ENCODE data around the gene ELAVL2. TPM values are rescaled to one million over a fixed set of nuclear protein-coding genes. Genes with fewer than 3 reads are reported as not detected.

The ELAVL2 gene
- total and polyA plus RNA-seq, 2 of the 4 experiments (the other 2 are of a cell fraction), result 0.36 TPM; not detected in 1

DNA sequence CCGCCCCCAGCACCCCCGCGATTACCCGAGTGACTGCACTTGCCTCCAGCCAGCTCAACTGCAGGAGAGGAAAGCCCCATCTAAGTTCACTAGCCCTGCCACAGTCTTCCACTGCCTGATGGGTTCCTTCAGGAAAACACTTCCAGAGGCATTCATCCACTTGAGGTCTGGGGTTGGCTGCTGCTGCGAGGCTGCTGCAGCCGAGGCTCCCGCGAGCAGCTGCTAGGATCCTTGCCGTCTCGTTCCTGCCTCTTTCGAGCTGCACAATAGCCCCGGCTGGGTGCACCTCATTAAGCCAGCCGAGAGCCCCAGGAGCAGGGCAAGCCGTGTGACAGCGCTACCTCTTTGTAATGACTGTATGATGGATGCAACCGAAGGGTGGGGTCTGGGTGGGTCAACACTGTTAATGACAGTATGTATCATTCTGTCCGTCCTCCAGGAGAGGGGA lies 24.2 kb upstream of the ELAVL2 start:
- no peak overlapping the region for H2AK5ac ChIP-seq (ENCODE audit: low read depth, low read length)
- no peaks in the 10 kb centered on the region for H3K36me3 ChIP-seq (ENCODE audit: control insufficient read depth, insufficient read depth, low read length)
- H3K14ac ChIP-seq (replicated peaks; ENCODE audit: low read depth, low read length), result no peak overlapping the region
- no peak overlapping the region for H4K8ac ChIP-seq (ENCODE audit: low read depth in 2 of 2, low read length in 2 of 2)
- H2BK120ac ChIP-seq (ENCODE audit: low read depth, low read length), result no peak overlapping the region
- no peaks in the 10 kb centered on the region for H3K9me1 ChIP-seq (ENCODE audit: insufficient read depth, low read length)
- H3K4me3 ChIP-seq (ENCODE audit: insufficient read depth, low read depth, low read length), result no peak overlapping the region
- no peaks in the 10 kb centered on the region for H3K27me3 ChIP-seq (ENCODE audit: control insufficient read depth, insufficient read depth, low read length)
- ChIA-PET POLR2A (ENCODE audit: unreplicated experiment) (no interaction called here), CTCF (no interaction called here)
- no peak overlapping the region for H3K27ac ChIP-seq (ENCODE audit: insufficient read depth, low read length)
- H2BK20ac ChIP-seq (ENCODE audit: low read depth, low read length), result no peak overlapping the region
- H4K5ac ChIP-seq (ENCODE audit: low read depth, low read length), result no peak overlapping the region
- intact Hi-C loops (cut with micrococcal nuclease) (no loop called here), dilution Hi-C loops (cut with HindIII; ENCODE audit: low sequenced_read_pairs, unreplicated experiment) (no loop called here), in situ Hi-C loops (cut with MboI; ENCODE audit: low sequenced_read_pairs) (no loop called here)
- DNase-seq (no peak), ATAC-seq (ENCODE audit: low read depth) (no peak)
- TF ChIP-seq RAD21 (IDR thresholded peaks at IDR 0.05; ENCODE audit: low read length), result no peak
- no peak for TF ChIP-seq SMC3 (IDR thresholded peaks at IDR 0.05; ENCODE audit: low read depth, low read length)
- TF ChIP-seq RFX5 (IDR thresholded peaks at IDR 0.05; ENCODE audit: low read depth, low read length), result no peak
- TF ChIP-seq MAFK (IDR thresholded peaks at IDR 0.05; ENCODE audit: low read depth, low read length), result no peak
- TF ChIP-seq POLR2A (IDR thresholded peaks at IDR 0.05; ENCODE audit: low read depth, low read length), result no peak
- TF ChIP-seq BHLHE40 (IDR thresholded peaks at IDR 0.05; ENCODE audit: low read depth, low read length), result no peak
- TF ChIP-seq, protein P1, sequence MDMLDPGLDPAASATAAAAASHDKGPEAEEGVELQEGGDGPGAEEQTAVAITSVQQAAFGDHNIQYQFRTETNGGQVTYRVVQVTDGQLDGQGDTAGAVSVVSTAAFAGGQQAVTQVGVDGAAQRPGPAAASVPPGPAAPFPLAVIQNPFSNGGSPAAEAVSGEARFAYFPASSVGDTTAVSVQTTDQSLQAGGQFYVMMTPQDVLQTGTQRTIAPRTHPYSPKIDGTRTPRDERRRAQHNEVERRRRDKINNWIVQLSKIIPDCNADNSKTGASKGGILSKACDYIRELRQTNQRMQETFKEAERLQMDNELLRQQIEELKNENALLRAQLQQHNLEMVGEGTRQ (IDR thresholded peaks at IDR 0.05; ENCODE audit: low read depth, low read length), result no peak
- no peak for TF ChIP-seq CHD1 (IDR thresholded peaks at IDR 0.05; ENCODE audit: low read depth, low read length)
- TF ChIP-seq NFE2L2 (IDR thresholded peaks at IDR 0.05; ENCODE audit: low read depth, low read length), result no peak
- no peak for TF ChIP-seq FOS (IDR thresholded peaks at IDR 0.05; ENCODE audit: low read depth, low read length)
- no peak for TF ChIP-seq RCOR1 (IDR thresholded peaks at IDR 0.05; ENCODE audit: insufficient replicate concordance, low read length)
- no peak for TF ChIP-seq MXI1 (IDR thresholded peaks at IDR 0.05; ENCODE audit: borderline replicate concordance, low read depth, low read length)
- TF ChIP-seq, protein P2, sequence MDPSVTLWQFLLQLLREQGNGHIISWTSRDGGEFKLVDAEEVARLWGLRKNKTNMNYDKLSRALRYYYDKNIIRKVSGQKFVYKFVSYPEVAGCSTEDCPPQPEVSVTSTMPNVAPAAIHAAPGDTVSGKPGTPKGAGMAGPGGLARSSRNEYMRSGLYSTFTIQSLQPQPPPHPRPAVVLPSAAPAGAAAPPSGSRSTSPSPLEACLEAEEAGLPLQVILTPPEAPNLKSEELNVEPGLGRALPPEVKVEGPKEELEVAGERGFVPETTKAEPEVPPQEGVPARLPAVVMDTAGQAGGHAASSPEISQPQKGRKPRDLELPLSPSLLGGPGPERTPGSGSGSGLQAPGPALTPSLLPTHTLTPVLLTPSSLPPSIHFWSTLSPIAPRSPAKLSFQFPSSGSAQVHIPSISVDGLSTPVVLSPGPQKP (IDR thresholded peaks at IDR 0.05; ENCODE audit: borderline replicate concordance, low read depth, low read length), result no peak
- no peak for TF ChIP-seq MAZ (IDR thresholded peaks at IDR 0.05; ENCODE audit: borderline replicate concordance, low read depth, low read length)
- no peak for TF ChIP-seq CEBPB (IDR thresholded peaks at IDR 0.05; ENCODE audit: low read depth, low read length)
- TF ChIP-seq, protein P3, sequence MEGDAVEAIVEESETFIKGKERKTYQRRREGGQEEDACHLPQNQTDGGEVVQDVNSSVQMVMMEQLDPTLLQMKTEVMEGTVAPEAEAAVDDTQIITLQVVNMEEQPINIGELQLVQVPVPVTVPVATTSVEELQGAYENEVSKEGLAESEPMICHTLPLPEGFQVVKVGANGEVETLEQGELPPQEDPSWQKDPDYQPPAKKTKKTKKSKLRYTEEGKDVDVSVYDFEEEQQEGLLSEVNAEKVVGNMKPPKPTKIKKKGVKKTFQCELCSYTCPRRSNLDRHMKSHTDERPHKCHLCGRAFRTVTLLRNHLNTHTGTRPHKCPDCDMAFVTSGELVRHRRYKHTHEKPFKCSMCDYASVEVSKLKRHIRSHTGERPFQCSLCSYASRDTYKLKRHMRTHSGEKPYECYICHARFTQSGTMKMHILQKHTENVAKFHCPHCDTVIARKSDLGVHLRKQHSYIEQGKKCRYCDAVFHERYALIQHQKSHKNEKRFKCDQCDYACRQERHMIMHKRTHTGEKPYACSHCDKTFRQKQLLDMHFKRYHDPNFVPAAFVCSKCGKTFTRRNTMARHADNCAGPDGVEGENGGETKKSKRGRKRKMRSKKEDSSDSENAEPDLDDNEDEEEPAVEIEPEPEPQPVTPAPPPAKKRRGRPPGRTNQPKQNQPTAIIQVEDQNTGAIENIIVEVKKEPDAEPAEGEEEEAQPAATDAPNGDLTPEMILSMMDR (conservative IDR thresholded peaks at IDR 0.05; ENCODE audit: low read depth, low read length), result no peak
- H2AK9ac ChIP-seq (replicated peaks; ENCODE audit: low read depth, low read length, poor library complexity), result no peak overlapping the region
- no peak overlapping the region for H3K23ac ChIP-seq (ENCODE audit: low read depth, low read length)
- H2BK5ac ChIP-seq (ENCODE audit: low read depth, low read length, poor library complexity, severe bottlenecking), result no peak overlapping the region
- no peaks in the 10 kb centered on the region for H3K4me1 ChIP-seq (ENCODE audit: control insufficient read depth, insufficient read depth, low read length)
- no peak overlapping the region for H2AFZ ChIP-seq (replicated peaks; ENCODE audit: low read length, poor library complexity)
- no peak overlapping the region for H2BK15ac ChIP-seq (ENCODE audit: low read depth, low read length)
- H3K4me2 ChIP-seq (ENCODE audit: low read depth, low read length), result no peak overlapping the region
- H3K4ac ChIP-seq (ENCODE audit: low read depth, low read length), result no peak overlapping the region
- WGBS, 2 experiments (ENCODE audit: extremely low coverage in 2 of 2, insufficient read length in 1 of 2), result 0% methylated on average over 3 of the region's 17 CpGs; no CpG with 5 or more reads in 1 of the 2 experiments
- no peak overlapping the region for H3K18ac ChIP-seq (ENCODE audit: low read depth, low read length)
- H3K79me1 ChIP-seq (ENCODE audit: low read depth in 1 of 2, low read length in 2 of 2), result no peaks in the 10 kb centered on the region
- BruUV-seq (replicated peaks), result no TSS peak
- no peak overlapping the region for H4K91ac ChIP-seq (ENCODE audit: insufficient read depth, low read depth, low read length)
- no peak overlapping the region for H3K9ac ChIP-seq (ENCODE audit: low read depth, low read length)
- no peaks in the 10 kb centered on the region for H3K9me3 ChIP-seq (ENCODE audit: control insufficient read depth, insufficient read depth, low read length)
- H3K56ac ChIP-seq (ENCODE audit: extremely low read depth, insufficient read depth, low read length), result no peak overlapping the region
- no peaks in the 10 kb centered on the region for H4K20me1 ChIP-seq (ENCODE audit: insufficient read depth, low read length)
